ENCODE results near the gene TRPM2. TPM values are rescaled to one million over a fixed set of nuclear protein-coding genes. Genes with fewer than 3 reads are reported as not detected.

The TRPM2 gene
- total and polyA plus RNA-seq, 2 of the 8 experiments (the other 6 are each of a cell fraction or from before 2014, with no cell fraction given), result 0.27 to 0.28 TPM

- no peak overlapping the region for H3K14ac ChIP-seq (ENCODE audit: insufficient read length)
- no peak overlapping the region for H3K56ac ChIP-seq (replicated peaks; ENCODE audit: insufficient read length, low read depth, low read length)
- H3K4me1 ChIP-seq (replicated peaks in 1 of 4; ENCODE audit: control insufficient read depth in 3 of 4, insufficient read depth in 4 of 4, low read length in 3 of 4), result peaks cover 0 to 3% (median 1%) of the 10 kb centered on the region in 4 experiments; a peak in 3 of 7 replicates
- H3K23ac ChIP-seq (ENCODE audit: insufficient read length), result no peak overlapping the region
- no peak overlapping the region for H2BK120ac ChIP-seq (replicated peaks; ENCODE audit: low read depth, low read length)
- H2AK5ac ChIP-seq (ENCODE audit: low read depth, low read length), result no peak overlapping the region
- peak overlapping the region; percentile 13; the same call in 1 of the 2 replicates for H3K18ac ChIP-seq (ENCODE audit: extremely low read depth, low read length)
- no peak overlapping the region for H4K91ac ChIP-seq (replicated peaks; ENCODE audit: insufficient read length, low read length)
- no peaks in the 10 kb centered on the region for H4K20me1 ChIP-seq (replicated peaks in 1 of 2; ENCODE audit: control insufficient read depth in 1 of 2, insufficient read depth in 2 of 2, low read length in 2 of 2)
- H3K36me3 ChIP-seq (ENCODE audit: control insufficient read depth in 2 of 4, insufficient read depth in 4 of 4, low read length in 3 of 4), result peaks cover 0 to 8% (median 1%) of the 10 kb centered on the region in 4 experiments; a peak in 3 of 8 replicates
- FAIRE-seq (no peak), DNase-seq (ENCODE audit: low read depth in 1 of 2, low spot score in 2 of 2) (no peak)
- H2BK15ac ChIP-seq (ENCODE audit: low read length), result no peak overlapping the region
- CTCF ChIA-PET (ENCODE audit: partially characterized antibody), result interaction anchor here (0.7 to 1.3 kb wide), 8 partner anchors 19 to 314 kb away, joined by 3 to 5 read pairs (median 3); partner anchors contain the start of gene LRRC3
- H2BK20ac ChIP-seq (ENCODE audit: low read length), result 0 out of 2 replicates have a peak overlapping the region, but pooled peaks have one; percentile 18
- peak overlapping the region; percentile 65 to 92 for H3K4me2 ChIP-seq (ENCODE audit: insufficient read depth in 1 of 2, low read depth in 2 of 2, low read length in 2 of 2)
- H4K8ac ChIP-seq (ENCODE audit: extremely low read depth, insufficient read depth, low read length), result no peak overlapping the region
- peaks cover 0 to 6% of the 10 kb centered on the region in 2 experiments; a peak in 2 of 4 replicates for H3K9me3 ChIP-seq (ENCODE audit: insufficient read depth in 2 of 2, low read depth in 1 of 2, low read length in 1 of 2)
- peak overlapping the region; percentile 14 to 72 (median 58) for H3K9ac ChIP-seq (replicated peaks in 1 of 4; ENCODE audit: extremely low read depth in 1 of 4, low read depth in 3 of 4, low read length in 3 of 4)
- POLR2A ChIA-PET (ENCODE audit: partially characterized antibody), result interaction anchor here (0.6 to 1.4 kb wide), 10 partner anchors 10 to 443 kb away, joined by 3 to 14 read pairs (median 4); partner anchors contain the start of gene PTTG1IP
- peak overlapping the region; percentile 64 to 93 (median 67) for H3K4me3 ChIP-seq (ENCODE audit: extremely low read depth in 1 of 4, insufficient read depth in 2 of 4, low read depth in 3 of 4, low read length in 4 of 4)
- no peaks in the 10 kb centered on the region; the same call in 1 of the 2 replicates for H3K23me2 ChIP-seq (ENCODE audit: low read depth, low read length)
- no peak overlapping the region for H4K5ac ChIP-seq (ENCODE audit: insufficient read length, low read depth, low read length)
- H2BK12ac ChIP-seq (ENCODE audit: low read depth, low read length), result 0 out of 2 replicates have a peak overlapping the region, but pooled peaks have one; percentile 39
- H3K79me2 ChIP-seq (ENCODE audit: control insufficient read depth in 1 of 2, insufficient read depth in 2 of 2, low read length in 2 of 2), result peaks cover 3 to 25% of the 10 kb centered on the region in 2 experiments; a peak in 3 of 4 replicates
- H2BK5ac ChIP-seq (ENCODE audit: low read depth, low read length), result peak overlapping the region; percentile 83
- H3K27ac ChIP-seq (ENCODE audit: low read depth, low read length), result no peak overlapping the region
- no peaks in the 10 kb centered on the region; a peak in 1 of 7 replicates for H3K27me3 ChIP-seq (replicated peaks in 1 of 4; ENCODE audit: control insufficient read depth in 3 of 4, extremely low read depth in 1 of 4, insufficient read depth in 3 of 4, low read length in 3 of 4)
- whole genome bisulfite sequencing, 2 experiments (ENCODE audit: extremely low coverage in 1 of 2, insufficient coverage in 1 of 2, insufficient read length in 1 of 2, insufficient replicate concordance in 2 of 2, low coverage in 1 of 2, low lambda C conversion rate in 2 of 2, missing lambda C conversion rate in 1 of 2), result 28% methylated on average over 8 of the region's 10 CpGs; no CpG with 5 or more reads in 1 of the 2 experiments
- peak overlapping the region; percentile 36; the same call in 1 of the 2 replicates for H2AFZ ChIP-seq (ENCODE audit: low read length)
- H3K4ac ChIP-seq (replicated peaks; ENCODE audit: insufficient read length, low read depth, low read length), result no peak overlapping the region
- no peaks in the 10 kb centered on the region for H3K79me1 ChIP-seq (ENCODE audit: low read depth, low read length)
- TF ChIP-seq SP2 (IDR thresholded peaks at IDR 0.05; ENCODE audit: low read length), result no peak
- TF ChIP-seq ATF3 (IDR thresholded peaks at IDR 0.05; ENCODE audit: insufficient read depth, low read depth, low read length), result no peak
- TF ChIP-seq PHF8 (conservative IDR thresholded peaks at IDR 0.05; ENCODE audit: low read depth, low read length), result no peak
- no peak for TF ChIP-seq BACH1 (IDR thresholded peaks at IDR 0.05; ENCODE audit: low read length)
- TF ChIP-seq CHD2 (IDR thresholded peaks at IDR 0.05; ENCODE audit: low read length), result no peak
- peak; percentile 23 for TF ChIP-seq KDM4A (IDR thresholded peaks at IDR 0.05; ENCODE audit: low read depth, low read length, severe bottlenecking)
Observed at GRCh38 chr21:44485796-44486195, 132.4 kb downstream of the TRPM2 start.

Measured in H1 (cell line).